Measurements from ENCODE around the gene EXO1. TPM values are rescaled to one million over a fixed set of nuclear protein-coding genes. Genes with fewer than 3 reads are reported as not detected.

EXO1 gene
- total and polyA plus RNA-seq, 9 of the 15 experiments (the other 6 are each of a cell fraction or from before 2014, with no cell fraction given), result 36.0 to 125 (median 83.9) TPM

GRCh38 chr1:241837901-241838300, 10.1 kb upstream of the EXO1 start:
- in situ Hi-C loops (cut with MboI), result loop anchor here (10.0 kb wide), 1 partner anchor 313 kb away; no protein-coding TSS in a partner anchor

GRCh38 chr1:241838897-241839296, 9.1 kb upstream of the EXO1 start:
- no peak for FAIRE-seq
- 88% methylated on average over 5 of the region's 5 CpGs for WGBS (ENCODE audit: insufficient coverage, low coverage, missing lambda C conversion rate)
- TF ChIP-seq, protein P1, sequence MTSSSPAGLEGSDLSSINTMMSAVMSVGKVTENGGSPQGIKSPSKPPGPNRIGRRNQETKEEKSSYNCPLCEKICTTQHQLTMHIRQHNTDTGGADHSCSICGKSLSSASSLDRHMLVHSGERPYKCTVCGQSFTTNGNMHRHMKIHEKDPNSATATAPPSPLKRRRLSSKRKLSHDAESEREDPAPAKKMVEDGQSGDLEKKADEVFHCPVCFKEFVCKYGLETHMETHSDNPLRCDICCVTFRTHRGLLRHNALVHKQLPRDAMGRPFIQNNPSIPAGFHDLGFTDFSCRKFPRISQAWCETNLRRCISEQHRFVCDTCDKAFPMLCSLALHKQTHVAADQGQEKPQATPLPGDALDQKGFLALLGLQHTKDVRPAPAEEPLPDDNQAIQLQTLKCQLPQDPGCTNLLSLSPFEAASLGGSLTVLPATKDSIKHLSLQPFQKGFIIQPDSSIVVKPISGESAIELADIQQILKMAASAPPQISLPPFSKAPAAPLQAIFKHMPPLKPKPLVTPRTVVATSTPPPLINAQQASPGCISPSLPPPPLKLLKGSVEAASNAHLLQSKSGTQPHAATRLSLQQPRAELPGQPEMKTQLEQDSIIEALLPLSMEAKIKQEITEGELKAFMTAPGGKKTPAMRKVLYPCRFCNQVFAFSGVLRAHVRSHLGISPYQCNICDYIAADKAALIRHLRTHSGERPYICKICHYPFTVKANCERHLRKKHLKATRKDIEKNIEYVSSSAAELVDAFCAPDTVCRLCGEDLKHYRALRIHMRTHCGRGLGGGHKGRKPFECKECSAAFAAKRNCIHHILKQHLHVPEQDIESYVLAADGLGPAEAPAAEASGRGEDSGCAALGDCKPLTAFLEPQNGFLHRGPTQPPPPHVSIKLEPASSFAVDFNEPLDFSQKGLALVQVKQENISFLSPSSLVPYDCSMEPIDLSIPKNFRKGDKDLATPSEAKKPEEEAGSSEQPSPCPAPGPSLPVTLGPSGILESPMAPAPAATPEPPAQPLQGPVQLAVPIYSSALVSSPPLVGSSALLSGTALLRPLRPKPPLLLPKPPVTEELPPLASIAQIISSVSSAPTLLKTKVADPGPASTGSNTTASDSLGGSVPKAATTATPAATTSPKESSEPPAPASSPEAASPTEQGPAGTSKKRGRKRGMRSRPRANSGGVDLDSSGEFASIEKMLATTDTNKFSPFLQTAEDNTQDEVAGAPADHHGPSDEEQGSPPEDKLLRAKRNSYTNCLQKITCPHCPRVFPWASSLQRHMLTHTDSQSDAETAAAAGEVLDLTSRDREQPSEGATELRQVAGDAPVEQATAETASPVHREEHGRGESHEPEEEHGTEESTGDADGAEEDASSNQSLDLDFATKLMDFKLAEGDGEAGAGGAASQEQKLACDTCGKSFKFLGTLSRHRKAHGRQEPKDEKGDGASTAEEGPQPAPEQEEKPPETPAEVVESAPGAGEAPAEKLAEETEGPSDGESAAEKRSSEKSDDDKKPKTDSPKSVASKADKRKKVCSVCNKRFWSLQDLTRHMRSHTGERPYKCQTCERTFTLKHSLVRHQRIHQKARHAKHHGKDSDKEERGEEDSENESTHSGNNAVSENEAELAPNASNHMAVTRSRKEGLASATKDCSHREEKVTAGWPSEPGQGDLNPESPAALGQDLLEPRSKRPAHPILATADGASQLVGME (CRISPR knock-in tag; IDR thresholded peaks at IDR 0.05), result no peak
- TF ChIP-seq CTBP1 (IDR thresholded peaks at IDR 0.05; ENCODE audit: borderline replicate concordance), result no peak
- no peak for TF ChIP-seq ELK1 (CRISPR knock-in tag; IDR thresholded peaks at IDR 0.05)
- no peak for TF ChIP-seq ZNF143 (CRISPR knock-in tag; IDR thresholded peaks at IDR 0.05)

More at GRCh38 chr1:241837901-241838300, 10.1 kb upstream of the EXO1 start:
- DNase-seq (ENCODE audit: extremely low read depth in 1 of 4, low spot score in 3 of 4) (no peak), FAIRE-seq (no peak), ATAC-seq (no peak)
- 73% methylated on average over 4 of the region's 4 CpGs for WGBS (ENCODE audit: insufficient coverage, low coverage, missing lambda C conversion rate)
- Histone ChIP-seq H3K27me3 (ENCODE audit: control insufficient read depth in 2 of 2, insufficient read depth in 2 of 2, low read length in 2 of 2) (no peaks in the 10 kb centered on the region), H3K9me1 (ENCODE audit: control insufficient read depth, insufficient read depth, low read length) (no peaks in the 10 kb centered on the region), H3K4me1 (replicated peaks in 1 of 2; ENCODE audit: control insufficient read depth in 2 of 2, insufficient read depth in 2 of 2, low read length in 2 of 2) (peaks cover 4 to 13% of the 10 kb centered on the region in 2 experiments; a peak in 3 of 5 replicates), H4K20me1 (replicated peaks; ENCODE audit: control insufficient read depth, insufficient read depth, low read length) (no peaks in the 10 kb centered on the region), H3K79me2 (ENCODE audit: control insufficient read depth, insufficient read depth, low read length) (no peaks in the 10 kb centered on the region), H2AFZ (ENCODE audit: low read depth, low read length) (peak overlapping the region; percentile 35; the same call in 1 of the 2 replicates), H3K36me3 (ENCODE audit: control insufficient read depth, insufficient read depth, low read length) (no peaks in the 10 kb centered on the region), H3K4me3 (no peak overlapping the region), H3K9ac (ENCODE audit: insufficient read depth in 1 of 2, low read depth in 2 of 2, low read length in 2 of 2) (no peak overlapping the region), H3K9me3 (replicated peaks; ENCODE audit: control insufficient read depth, insufficient read depth, low read depth, low read length) (no peaks in the 10 kb centered on the region), H3K27ac (ENCODE audit: extremely low read depth, low read depth, low read length) (no peak overlapping the region), H3K4me2 (ENCODE audit: insufficient read depth, low read length) (no peak overlapping the region)
- ChIA-PET POLR2A (interaction anchor here (0.7 to 1.0 kb wide), 2 partner anchors 9 to 10 kb away, joined by 3 read pairs; no protein-coding TSS in a partner anchor), CTCF (ENCODE audit: low intra/inter-chr PET ratio) (no interaction called here)
- BruUV-seq (replicated peaks), result no TSS peak
- TF ChIP-seq, protein P2, sequence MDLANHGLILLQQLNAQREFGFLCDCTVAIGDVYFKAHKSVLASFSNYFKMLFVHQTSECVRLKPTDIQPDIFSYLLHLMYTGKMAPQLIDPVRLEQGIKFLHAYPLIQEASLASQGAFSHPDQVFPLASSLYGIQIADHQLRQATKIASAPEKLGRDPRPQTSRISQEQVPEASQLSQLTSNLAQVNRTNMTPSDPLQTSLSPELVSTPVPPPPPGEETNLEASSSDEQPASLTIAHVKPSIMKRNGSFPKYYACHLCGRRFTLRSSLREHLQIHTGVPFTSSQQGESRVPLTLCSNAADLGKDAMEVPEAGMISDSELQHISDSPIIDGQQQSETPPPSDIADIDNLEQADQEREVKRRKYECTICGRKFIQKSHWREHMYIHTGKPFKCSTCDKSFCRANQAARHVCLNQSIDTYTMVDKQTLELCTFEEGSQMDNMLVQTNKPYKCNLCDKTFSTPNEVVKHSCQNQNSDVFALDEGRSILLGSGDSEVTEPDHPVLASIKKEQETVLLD (IDR thresholded peaks at IDR 0.05), result no peak
- peak; percentile 35; the same call in 1 of the 2 replicates for TF ChIP-seq CEBPB (tag; IDR thresholded peaks at IDR 0.05)
- intact Hi-C loops (cut with micrococcal nuclease), result loop anchor here (10.0 kb wide), 1 partner anchor 953 kb away; no protein-coding TSS in a partner anchor

More at GRCh38 chr1:241838897-241839296, 9.1 kb upstream of the EXO1 start:
- no peak for ATAC-seq
- Histone ChIP-seq H3K9ac (ENCODE audit: insufficient read depth in 1 of 2, low read depth in 2 of 2, low read length in 2 of 2) (no peak overlapping the region), H3K9me1 (ENCODE audit: control insufficient read depth, insufficient read depth, low read length) (no peaks in the 10 kb centered on the region), H2AFZ (ENCODE audit: low read depth, low read length) (no peak overlapping the region; the same call in 1 of the 2 replicates), H3K79me2 (ENCODE audit: control insufficient read depth, insufficient read depth, low read length) (no peaks in the 10 kb centered on the region), H4K20me1 (replicated peaks; ENCODE audit: control insufficient read depth, insufficient read depth, low read length) (no peaks in the 10 kb centered on the region), H3K4me2 (ENCODE audit: insufficient read depth, low read length) (no peak overlapping the region), H3K9me3 (replicated peaks; ENCODE audit: control insufficient read depth, insufficient read depth, low read depth, low read length) (no peaks in the 10 kb centered on the region), H3K36me3 (ENCODE audit: control insufficient read depth, insufficient read depth, low read length) (no peaks in the 10 kb centered on the region), H3K4me1 (replicated peaks in 1 of 2; ENCODE audit: control insufficient read depth in 2 of 2, insufficient read depth in 2 of 2, low read length in 2 of 2) (peaks cover 3 to 4% of the 10 kb centered on the region in 2 experiments; a peak in 3 of 5 replicates), H3K27me3 (ENCODE audit: control insufficient read depth in 2 of 2, insufficient read depth in 2 of 2, low read length in 2 of 2) (no peaks in the 10 kb centered on the region), H3K4me3 (no peak overlapping the region), H3K27ac (ENCODE audit: extremely low read depth, low read depth, low read length) (no peak overlapping the region)
- in situ Hi-C loops (cut with MboI), result loop anchor here (10.0 kb wide), 1 partner anchor 314 kb away; no protein-coding TSS in a partner anchor
- intact Hi-C loops (cut with micrococcal nuclease), result loop anchor here (10.0 kb wide), 1 partner anchor 954 kb away; no protein-coding TSS in a partner anchor
- BruUV-seq (replicated peaks), result no TSS peak
- DNase-seq (ENCODE audit: extremely low read depth in 1 of 4, low spot score in 3 of 4), result no peak
- ChIA-PET CTCF (ENCODE audit: low intra/inter-chr PET ratio) (no interaction called here), POLR2A (interaction anchor here (1.6 kb wide), 2 partner anchors 9 kb away, joined by 4 to 7 read pairs; partner anchors contain the start of gene EXO1)
